Tibial nerve (tissue), 4 donors: ENCODE measurements around the gene GALNTL6. TPM values are rescaled to one million over a fixed set of nuclear protein-coding genes. Genes with fewer than 3 reads are reported as not detected.

Experiments
- DNase-seq, 2 donors: peaks; one replicate each; pipeline ENCODE4 v3.0.0-alpha.2; 2019; ENCODE audit warnings: low spot score in 2 of 2
- H3K27ac ChIP-seq, 4 donors: fragments of 200-600 bp; sonication (generic) in 3 of 4; one replicate each; pipeline ENCODE4 v1.5.1; 2017 to 2019; ENCODE audit warnings: mild to moderate bottlenecking in 1 of 4
- H3K27me3 ChIP-seq, 2 donors: fragments of 200-600 bp; sonication (generic) in 1 of 2; one replicate each; pipeline versions ENCODE4 v1.5.1 to v1.6.0; 2017 to 2019
- H3K36me3 ChIP-seq, 3 donors: fragments of 200-600 bp; sonication (generic); one replicate each; pipeline ENCODE4 v1.5.1; 2018 to 2019
- H3K4me1 ChIP-seq, 4 donors: fragments of 200-600 bp; sonication (generic) in 3 of 4; one replicate each; pipeline ENCODE4 v1.5.1; 2017 to 2019
- H3K4me3 ChIP-seq, 4 donors: fragments of 200-600 bp; sonication (generic) in 3 of 4; one replicate each; pipeline ENCODE4 v1.5.1; 2017 to 2019; ENCODE audit warnings: mild to moderate bottlenecking in 1 of 4, moderate library complexity in 1 of 4
- H3K9me3 ChIP-seq, 4 donors: fragments of 200-600 bp; sonication (generic) in 3 of 4; one replicate each; pipeline ENCODE4 v1.5.1; 2017 to 2019
- CTCF ChIP-seq, 5 experiments: fragments of 200-600 bp in 3 of 5; fragments of 450-650 bp in 2 of 5; sonication (generic) in 3 of 5; IDR thresholded peaks; one replicate each; pipeline ENCODE4 v1.5.1; 2016 to 2019; ENCODE audit warnings: antibody characterized with exemption in 5 of 5, mild to moderate bottlenecking in 3 of 5, moderate library complexity in 2 of 5
- EP300 ChIP-seq, 2 donors: sonication (generic); formaldehyde crosslinking; IDR thresholded peaks; one replicate each; pipeline ENCODE4 v1.6.1; 2017; ENCODE audit warnings: antibody characterized with exemption in 2 of 2, mild to moderate bottlenecking in 1 of 2
- POLR2A ChIP-seq, 2 donors: fragments of 450-650 bp; IDR thresholded peaks; one replicate each; pipeline ENCODE4 v1.6.1; 2017; ENCODE audit warnings: antibody characterized with exemption in 2 of 2, mild to moderate bottlenecking in 2 of 2, moderate library complexity in 2 of 2
- WGBS, 2 donors: methylation state at CpG; one replicate each; pipeline ENCODE4 v1.1.5; 2018; 5-methylcytosine and 5-hydroxymethylcytosine counted together
- total RNA-seq, 4 donors: library from RNA; depleted of rRNA; stranded (reverse); fragments of >200 nt; gene quantifications; one replicate each; pipeline ENCODE4 v1.1.0, GENCODE V29; 2016

Gene GALNTL6
- total RNA-seq, 4 donors from 2014 or later: not detected

- no peak overlapping the region for H3K27ac ChIP-seq
- H3K36me3 ChIP-seq: no peaks in the 10 kb centered on the region
- no peak for TF ChIP-seq POLR2A (IDR thresholded peaks at IDR 0.05)
- TF ChIP-seq CTCF (IDR thresholded peaks at IDR 0.05): no peak
- TF ChIP-seq EP300 (IDR thresholded peaks at IDR 0.05): no peak
- no peaks in the 10 kb centered on the region for H3K27me3 ChIP-seq
- H3K9me3 ChIP-seq: no peaks in the 10 kb centered on the region
- H3K4me1 ChIP-seq: no peaks in the 10 kb centered on the region
- DNase-seq: no peak
- 87 to 93% methylated on average over 4 of the region's 4 CpGs for WGBS, 2 donors
- H3K4me3 ChIP-seq: no peak overlapping the region
Measured at GRCh38 chr4:172996571-172997216, 1183.5 kb downstream of the GALNTL6 start.

- no peak overlapping the region for H3K27ac ChIP-seq
- DNase-seq: no peak
- no peaks in the 10 kb centered on the region for H3K9me3 ChIP-seq
- H3K27me3 ChIP-seq: no peaks in the 10 kb centered on the region
- no peak for TF ChIP-seq EP300 (IDR thresholded peaks at IDR 0.05)
- no peaks in the 10 kb centered on the region for H3K36me3 ChIP-seq
- 92 to 93% methylated on average over 6 of the region's 6 CpGs for WGBS, 2 donors
- no peaks in the 10 kb centered on the region for H3K4me1 ChIP-seq
- H3K4me3 ChIP-seq: no peak overlapping the region
Measured at GRCh38 chr4:172997217-172997609, 1184.0 kb downstream of the GALNTL6 start.

- Histone ChIP-seq H3K27ac (no peak overlapping the region), H3K4me3 (no peak overlapping the region), H3K27me3 (no peaks in the 10 kb centered on the region), H3K4me1 (no peaks in the 10 kb centered on the region), H3K36me3 (no peaks in the 10 kb centered on the region), H3K9me3 (no peaks in the 10 kb centered on the region)
- TF ChIP-seq EP300 (IDR thresholded peaks at IDR 0.05) (no peak), CTCF (IDR thresholded peaks at IDR 0.05) (no peak), POLR2A (IDR thresholded peaks at IDR 0.05) (no peak)
- DNase-seq: no peak
Measured at GRCh38 chr4:172997856-172998255, 1184.7 kb downstream of the GALNTL6 start.

- Histone ChIP-seq H3K4me3 (no peak overlapping the region), H3K4me1 (no peaks in the 10 kb centered on the region), H3K36me3 (no peaks in the 10 kb centered on the region), H3K27me3 (no peaks in the 10 kb centered on the region), H3K27ac (no peak overlapping the region), H3K9me3 (no peaks in the 10 kb centered on the region)
- WGBS, 2 donors: 63 to 65% methylated on average over 7 of the region's 7 CpGs
- DNase-seq: no peak
- TF ChIP-seq POLR2A (IDR thresholded peaks at IDR 0.05): no peak
- TF ChIP-seq CTCF (IDR thresholded peaks at IDR 0.05): no peak
- TF ChIP-seq EP300 (IDR thresholded peaks at IDR 0.05): no peak
Measured at GRCh38 chr4:172998527-172999469, 1185.6 kb downstream of the GALNTL6 start.

- Histone ChIP-seq H3K27me3 (no peaks in the 10 kb centered on the region), H3K27ac (no peak overlapping the region), H3K9me3 (no peaks in the 10 kb centered on the region), H3K36me3 (no peaks in the 10 kb centered on the region), H3K4me3 (no peak overlapping the region), H3K4me1 (no peaks in the 10 kb centered on the region)
- TF ChIP-seq POLR2A (IDR thresholded peaks at IDR 0.05): no peak
- no peak for TF ChIP-seq CTCF (IDR thresholded peaks at IDR 0.05)
- TF ChIP-seq EP300 (IDR thresholded peaks at IDR 0.05): no peak
- DNase-seq: no peak
Measured at GRCh38 chr4:173001571-173001970, 1188.4 kb downstream of the GALNTL6 start.
